AG04449 (cell line): Measurements from ENCODE around the gene AVPR1B.
A peak's percentile ranks its signal among the peaks of the same experiment; 100 is the strongest.

Experiments used
- CTCF ChIA-PET: fragments of 350-600 bp; formaldehyde crosslinking; extraction: SDS; loops from one replicate; lab custom pipeline; 2021; ENCODE audit warnings: antibody characterized with exemption; lab: Yijun Ruan, JAX
- POLR2A ChIA-PET: fragments of 400-600, 350-600 bp; formaldehyde crosslinking; extraction: SDS; loops from one replicate; lab custom pipeline; 2020; ENCODE audit warnings: antibody characterized with exemption, inconsistent platforms; lab: Yijun Ruan, JAX
- DNase-seq: peaks from one replicate; pipeline ENCODE4 v3.0.0-alpha.2; 2010; ENCODE audit warnings: low read depth, low spot score
- H3K4me3 ChIP-seq: 2 replicates; pipeline ENCODE4 v1.5.1; 2011; ENCODE audit warnings: low read depth, mild to moderate bottlenecking, control low read depth, low read length
- TF ChIP-seq, protein P1 (sequence below): IDR thresholded peaks from one replicate; pipeline ENCODE4 v1.5.1; 2011; ENCODE audit warnings: mild to moderate bottlenecking, moderate library complexity, low read length, control low read depth, inconsistent platforms; ENCODE audit not compliant: insufficient read depth; ENCODE audit errors: missing control alignments

Gene AVPR1B

DNA sequence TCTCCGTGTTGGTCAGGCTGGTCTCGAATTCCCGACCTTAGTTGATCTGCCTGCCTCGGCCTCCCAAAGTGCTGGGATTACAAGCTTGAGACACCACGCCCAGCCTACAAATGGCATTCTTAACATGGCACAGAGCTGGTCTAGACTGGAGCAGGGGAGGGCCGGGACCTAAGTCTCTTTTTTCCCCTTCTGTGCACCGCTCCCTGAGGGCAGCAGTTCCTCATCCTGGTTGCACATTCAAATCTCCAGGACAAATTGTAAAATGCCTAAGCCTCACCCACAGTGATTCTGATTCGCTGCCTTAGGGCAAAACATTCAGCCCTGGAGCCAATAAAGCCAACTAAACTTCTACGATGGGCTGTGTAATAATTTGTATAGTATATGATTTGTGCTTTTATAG, 10.1 kb upstream of the AVPR1B start:
- TF ChIP-seq, protein P1, sequence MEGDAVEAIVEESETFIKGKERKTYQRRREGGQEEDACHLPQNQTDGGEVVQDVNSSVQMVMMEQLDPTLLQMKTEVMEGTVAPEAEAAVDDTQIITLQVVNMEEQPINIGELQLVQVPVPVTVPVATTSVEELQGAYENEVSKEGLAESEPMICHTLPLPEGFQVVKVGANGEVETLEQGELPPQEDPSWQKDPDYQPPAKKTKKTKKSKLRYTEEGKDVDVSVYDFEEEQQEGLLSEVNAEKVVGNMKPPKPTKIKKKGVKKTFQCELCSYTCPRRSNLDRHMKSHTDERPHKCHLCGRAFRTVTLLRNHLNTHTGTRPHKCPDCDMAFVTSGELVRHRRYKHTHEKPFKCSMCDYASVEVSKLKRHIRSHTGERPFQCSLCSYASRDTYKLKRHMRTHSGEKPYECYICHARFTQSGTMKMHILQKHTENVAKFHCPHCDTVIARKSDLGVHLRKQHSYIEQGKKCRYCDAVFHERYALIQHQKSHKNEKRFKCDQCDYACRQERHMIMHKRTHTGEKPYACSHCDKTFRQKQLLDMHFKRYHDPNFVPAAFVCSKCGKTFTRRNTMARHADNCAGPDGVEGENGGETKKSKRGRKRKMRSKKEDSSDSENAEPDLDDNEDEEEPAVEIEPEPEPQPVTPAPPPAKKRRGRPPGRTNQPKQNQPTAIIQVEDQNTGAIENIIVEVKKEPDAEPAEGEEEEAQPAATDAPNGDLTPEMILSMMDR: no peak
- POLR2A ChIA-PET: no interaction called here
- DNase-seq: no peak
- CTCF ChIA-PET: no interaction called here
- no peak overlapping the region for H3K4me3 ChIP-seq

DNA sequence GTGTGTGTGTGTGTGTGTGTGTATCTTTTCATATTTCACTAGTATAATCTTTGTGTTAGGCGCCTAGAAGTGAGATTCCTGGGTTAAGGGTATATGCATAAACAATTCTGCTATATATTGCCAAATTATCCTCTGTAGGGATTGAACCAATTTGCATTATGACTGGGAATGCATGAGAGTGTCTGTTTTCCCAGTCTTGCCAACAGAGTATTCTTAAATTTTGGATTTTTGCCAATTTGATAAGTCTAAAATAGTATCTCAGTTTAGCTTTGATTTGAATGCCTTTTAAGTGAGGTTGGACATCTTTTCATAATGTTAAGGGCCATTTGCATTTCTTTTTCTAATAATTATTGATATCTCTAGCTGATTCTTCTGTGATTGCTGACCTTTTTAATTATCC, 8.2 kb upstream of the AVPR1B start:
- POLR2A ChIA-PET: no interaction called here
- CTCF ChIA-PET: no interaction called here
- no peak for DNase-seq
- TF ChIP-seq, protein P1: no peak
- H3K4me3 ChIP-seq: no peak overlapping the region

DNA sequence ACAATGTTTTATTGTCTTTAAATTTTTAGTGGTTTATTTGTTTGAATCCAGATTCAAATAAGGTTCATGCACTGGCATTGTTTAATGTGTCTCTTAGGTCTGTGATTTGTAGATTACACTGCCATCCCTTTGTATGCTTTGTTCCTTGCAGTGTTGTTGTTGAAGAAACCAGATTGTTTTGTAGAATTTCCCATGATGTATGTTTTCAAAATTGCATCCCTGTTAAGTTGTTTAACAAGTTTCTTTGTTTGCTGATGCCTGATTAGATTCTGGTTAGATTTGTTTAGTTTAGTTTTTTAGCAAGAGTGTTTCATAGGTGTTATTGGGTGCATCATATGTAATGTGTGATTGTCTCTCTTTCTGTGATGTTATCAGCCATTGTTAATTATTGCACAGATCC, 5.5 kb upstream of the AVPR1B start:
- TF ChIP-seq, protein P1: no peak
- POLR2A ChIA-PET: no interaction called here
- DNase-seq: no peak
- H3K4me3 ChIP-seq: no peak overlapping the region
- CTCF ChIA-PET: no interaction called here

DNA sequence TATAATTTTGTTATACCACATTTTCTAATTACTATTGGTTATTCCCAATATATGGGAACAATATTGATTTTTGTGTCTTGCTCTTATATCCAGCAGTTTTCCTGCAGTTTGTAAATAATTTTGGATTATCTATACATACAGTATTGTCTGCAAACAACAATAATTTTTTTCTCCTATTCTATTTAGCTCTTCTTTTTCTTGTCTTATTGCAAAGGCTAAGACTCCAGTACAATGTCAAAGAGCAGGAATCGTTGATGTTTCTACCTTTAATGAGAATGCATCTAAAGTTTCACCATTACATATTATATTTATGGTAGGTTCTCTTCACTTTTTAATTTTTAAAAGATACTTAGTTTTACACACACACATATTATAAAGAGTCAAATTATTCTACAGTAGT, 4.1 kb upstream of the AVPR1B start:
- POLR2A ChIA-PET: no interaction called here
- DNase-seq: no peak

DNA sequence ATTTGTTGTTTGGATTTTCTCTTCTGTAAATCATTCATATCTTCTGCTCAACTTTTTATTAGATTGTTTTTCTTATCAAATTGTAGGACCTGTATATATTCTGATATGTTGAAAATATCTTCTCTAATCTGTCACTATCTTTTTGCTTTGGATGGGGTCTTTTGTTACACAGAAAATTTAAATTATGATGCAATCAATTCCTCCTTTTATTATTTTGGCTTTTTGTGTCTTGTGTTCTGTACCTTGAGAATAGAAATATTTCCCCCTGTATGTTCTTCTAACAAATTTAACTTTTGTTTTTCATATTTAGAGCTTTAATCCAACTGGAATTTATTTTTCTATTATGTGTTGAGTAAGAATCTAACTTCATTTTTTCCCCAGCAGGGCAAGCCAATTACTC, 3.2 kb upstream of the AVPR1B start:
- CTCF ChIA-PET: interaction anchor here (0.6 to 2.5 kb wide), 5 partner anchors 10 to 387 kb away, joined by 3 to 13 read pairs (median 3); no protein-coding TSS in a partner anchor
- POLR2A ChIA-PET: no interaction called here
- TF ChIP-seq, protein P1: no peak

More for the DNA sequence above, 4.1 kb upstream of the AVPR1B start:
- no peak overlapping the region for H3K4me3 ChIP-seq
- CTCF ChIA-PET: interaction anchor here (1.0 to 2.5 kb wide), 3 partner anchors 11 to 15 kb away, joined by 3 to 13 read pairs (median 6); no protein-coding TSS in a partner anchor
- TF ChIP-seq, protein P1: no peak

DNA sequence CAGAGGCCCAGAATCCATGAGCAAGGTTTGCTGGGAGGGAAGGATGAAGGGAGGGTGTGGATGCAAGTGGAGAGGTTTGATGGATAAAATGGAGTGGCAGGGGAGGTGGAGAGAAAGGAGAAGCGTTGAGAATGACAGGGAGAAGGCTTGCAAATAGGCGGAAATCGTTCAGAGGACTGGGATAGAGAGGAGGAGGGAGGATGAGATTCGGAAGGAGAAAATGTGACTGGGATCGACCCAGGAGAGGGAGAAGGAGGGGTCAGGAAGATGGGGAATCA, 376 bp downstream of the AVPR1B start:
- no peak for DNase-seq
- TF ChIP-seq, protein P1: no peak
- H3K4me3 ChIP-seq: peak overlapping the region; percentile 40
- CTCF ChIA-PET: interaction anchor here (1.0 to 2.5 kb wide), 2 partner anchors 9 to 461 kb away, joined by 3 to 15 read pairs; no protein-coding TSS in a partner anchor
- POLR2A ChIA-PET: no interaction called here

More for the DNA sequence above, 3.2 kb upstream of the AVPR1B start:
- no peak for DNase-seq
- H3K4me3 ChIP-seq: no peak overlapping the region
